ENCODE results near the gene BCAR3.

GRCh38 chr1:93559045-93559444, 122.6 kb downstream of the BCAR3 start:
- TF ChIP-seq CTCF (conservative IDR thresholded peaks at IDR 0.05; ENCODE audit: low read depth, low read length): no peak
- TF ChIP-seq USF2 (IDR thresholded peaks at IDR 0.05; ENCODE audit: low read depth, low read length): no peak
- no peak for TF ChIP-seq RFX5 (IDR thresholded peaks at IDR 0.05; ENCODE audit: low read depth, low read length)
- TF ChIP-seq RCOR1 (IDR thresholded peaks at IDR 0.05; ENCODE audit: insufficient replicate concordance, low read length): no peak
- no peak for TF ChIP-seq MXI1 (IDR thresholded peaks at IDR 0.05; ENCODE audit: borderline replicate concordance, low read depth, low read length)
- TF ChIP-seq MAZ (IDR thresholded peaks at IDR 0.05; ENCODE audit: borderline replicate concordance, low read depth, low read length): no peak
- TF ChIP-seq ELK1 (IDR thresholded peaks at IDR 0.05; ENCODE audit: borderline replicate concordance, low read depth, low read length): no peak
- TF ChIP-seq POLR2A (IDR thresholded peaks at IDR 0.05; ENCODE audit: low read depth, low read length): no peak
- TF ChIP-seq MAFK (IDR thresholded peaks at IDR 0.05; ENCODE audit: low read depth, low read length): no peak
- no peak for TF ChIP-seq FOS (IDR thresholded peaks at IDR 0.05; ENCODE audit: low read depth, low read length)
- TF ChIP-seq CEBPB (IDR thresholded peaks at IDR 0.05; ENCODE audit: low read depth, low read length): no peak
- no peak for TF ChIP-seq SMC3 (IDR thresholded peaks at IDR 0.05; ENCODE audit: low read depth, low read length)

Data from IMR-90 (cell line).